HG03571 (cell line): ENCODE data around the gene C17orf50.

ENCODE experiments used
- ATAC-seq: cut with Tn5 transposase; IDR thresholded peaks from one replicate; pipeline ENCODE4 v1.9.1; 2021; ENCODE audit not compliant: unreplicated experiment

Gene C17orf50

GRCh38 chr17:35733366-35733765, 27.3 kb upstream of the C17orf50 start:
- no peak for ATAC-seq

GRCh38 chr17:35734396-35734795, 26.3 kb upstream of the C17orf50 start:
- ATAC-seq = no peak

GRCh38 chr17:35735036-35735805, 25.5 kb upstream of the C17orf50 start:
- ATAC-seq = no peak

- ATAC-seq = no peak
Observed at GRCh38 chr17:35736236-35736635, 24.5 kb upstream of the C17orf50 start.

GRCh38 chr17:35738519-35739133, 22.1 kb upstream of the C17orf50 start:
- ATAC-seq = no peak

GRCh38 chr17:35740216-35740615, 20.5 kb upstream of the C17orf50 start:
- ATAC-seq = no peak

GRCh38 chr17:35740997-35741931, 19.4 kb upstream of the C17orf50 start:
- no peak for ATAC-seq

- no peak for ATAC-seq
Observed at GRCh38 chr17:35742496-35742895, 18.2 kb upstream of the C17orf50 start.

GRCh38 chr17:35742896-35743477, 17.7 kb upstream of the C17orf50 start:
- ATAC-seq = no peak

- ATAC-seq = no peak
Observed at GRCh38 chr17:35743626-35744328, 16.9 kb upstream of the C17orf50 start.

GRCh38 chr17:35744830-35745229, 15.9 kb upstream of the C17orf50 start:
- no peak for ATAC-seq

- ATAC-seq = no peak
Observed at GRCh38 chr17:35745246-35745645, 15.4 kb upstream of the C17orf50 start.

- no peak for ATAC-seq
Observed at GRCh38 chr17:35745749-35746320, 14.9 kb upstream of the C17orf50 start.

- ATAC-seq = no peak
Observed at GRCh38 chr17:35747540-35748017, 13.1 kb upstream of the C17orf50 start.

- ATAC-seq = no peak
Observed at GRCh38 chr17:35748341-35748841, 12.3 kb upstream of the C17orf50 start.

- no peak for ATAC-seq
Observed at GRCh38 chr17:35748979-35749378, 11.7 kb upstream of the C17orf50 start.

GRCh38 chr17:35749560-35750412, 10.9 kb upstream of the C17orf50 start:
- ATAC-seq = no peak

- ATAC-seq = no peak
Observed at GRCh38 chr17:35750526-35751395, 9.9 kb upstream of the C17orf50 start.
